Measurements from ENCODE around the gene TCF25.

- TF ChIP-seq CTCF (conservative IDR thresholded peaks at IDR 0.05; ENCODE audit: low read length) (no peak), EZH2phosphoT487 (IDR thresholded peaks at IDR 0.05; ENCODE audit: borderline replicate concordance) (no peak)
These were observed 10.1 kb downstream of the TCF25 start for GRCh38 chr16:89883346-89884040.
